Endothelial cell of umbilical vein (primary cell): ENCODE results near the gene ITPR2. TPM values are rescaled to one million over a fixed set of nuclear protein-coding genes. Genes with fewer than 3 reads are reported as not detected.

Experiments used
- BruUV-seq: library from RNA; stranded (reverse); fragments of 400-500 nt; replicated peaks from 2 replicates; lab custom pipeline; 2021; lab: Mats Ljungman, UMichigan
- CTCF ChIA-PET: fragments of 300-600, 350-600 bp; sonication (Branson Sonifier 250); formaldehyde crosslinking; loops from one replicate; lab custom pipeline; 2021; ENCODE audit warnings: antibody characterized with exemption, inconsistent platforms; lab: Charles Lee
- POLR2A ChIA-PET: fragments of 300-600, 350-600 bp; sonication (Branson Sonifier 250); formaldehyde crosslinking; loops from one replicate; lab custom pipeline; 2021; ENCODE audit warnings: antibody characterized with exemption, inconsistent platforms; lab: Charles Lee
- DNase-seq: peaks from one replicate; pipeline ENCODE4 v3.0.0-alpha.2; 2011; ENCODE audit warnings: low read depth, low spot score
- FAIRE-seq: peaks from 2 replicates; lab custom pipeline; 2011; peaks lifted over from hg19 to GRCh38; lab: Jason Lieb, UNC
- H2AFZ ChIP-seq: 2 replicates; pipeline ENCODE4 v1.6.0; 2012; ENCODE audit warnings: low read depth, low read length, control low read depth, inconsistent platforms
- H3K27ac ChIP-seq: 2 replicates; pipeline ENCODE4 v1.5.1; 2011; ENCODE audit warnings: low read depth, mild to moderate bottlenecking, control low read depth, low read length, moderate library complexity; ENCODE audit not compliant: insufficient read depth
- H3K27me3 ChIP-seq, 2 experiments: 2 replicates each; pipeline versions ENCODE4 v1.6.0 to v1.6.1; 2011; ENCODE audit warnings: low read length in 2 of 2, mixed read lengths in 1 of 2; ENCODE audit not compliant: control insufficient read depth in 2 of 2, insufficient read depth in 2 of 2
- H3K36me3 ChIP-seq, 2 experiments: 2 replicates in 1 of 2; 3 replicates in 1 of 2; pipeline ENCODE4 v1.5.1; 2011; ENCODE audit warnings: low read length in 2 of 2, mild to moderate bottlenecking in 1 of 2, moderate library complexity in 1 of 2; ENCODE audit not compliant: control insufficient read depth in 2 of 2, insufficient read depth in 2 of 2; ENCODE audit errors: extremely low read depth in 1 of 2
- H3K4me1 ChIP-seq: 3 replicates; pipeline ENCODE4 v1.5.1; 2011; ENCODE audit warnings: mild to moderate bottlenecking, low read length; ENCODE audit not compliant: control insufficient read depth, insufficient read depth; ENCODE audit errors: extremely low read depth
- H3K4me2 ChIP-seq: 2 replicates; pipeline ENCODE4 v1.6.1; 2011; ENCODE audit warnings: low read length, control low read depth, mixed read lengths; ENCODE audit not compliant: insufficient read depth
- H3K4me3 ChIP-seq, 3 experiments: fragments of 200-600 bp in 1 of 3; sonication (generic), shearing (Covaris generic) in 1 of 3; replicated peaks in 1 of 3; 2 replicates each; pipeline ENCODE4 v1.5.1; 2011 to 2016; ENCODE audit warnings: control low read depth in 3 of 3, low read length in 3 of 3, mild to moderate bottlenecking in 2 of 3, inconsistent platforms in 1 of 3, low read depth in 1 of 3, moderate library complexity in 1 of 3; ENCODE audit not compliant: insufficient read depth in 1 of 3
- H3K79me2 ChIP-seq: 2 replicates; pipeline ENCODE4 v1.6.0; 2012; ENCODE audit warnings: low read length, inconsistent platforms; ENCODE audit not compliant: control insufficient read depth, insufficient read depth
- H3K9ac ChIP-seq: replicated peaks from 2 replicates; pipeline ENCODE3; 2011; ENCODE audit warnings: low read length, control low read depth; ENCODE audit not compliant: insufficient read depth; ENCODE audit errors: extremely low read depth
- H3K9me1 ChIP-seq: replicated peaks from 3 replicates; pipeline ENCODE4 v1.6.0; 2011; ENCODE audit warnings: mild to moderate bottlenecking, low read length; ENCODE audit not compliant: control insufficient read depth, insufficient read depth; ENCODE audit errors: extremely low read depth
- H3K9me3 ChIP-seq: replicated peaks from 2 replicates; pipeline ENCODE4 v1.5.1; 2012; ENCODE audit warnings: low read length, inconsistent platforms; ENCODE audit not compliant: control insufficient read depth, insufficient read depth
- H4K20me1 ChIP-seq: replicated peaks from 2 replicates; pipeline ENCODE3; 2011; ENCODE audit warnings: mild to moderate bottlenecking, low read length; ENCODE audit not compliant: control insufficient read depth, insufficient read depth; ENCODE audit errors: extremely low read depth
- CTCF ChIP-seq, 2 donors: IDR thresholded peaks; 1 replicate in 1 of 2; 2 replicates in 1 of 2; pipeline ENCODE4 v1.5.1; 2011; ENCODE audit warnings: low read length in 2 of 2, mild to moderate bottlenecking in 2 of 2, moderate library complexity in 2 of 2, control low read depth in 1 of 2, inconsistent platforms in 1 of 2, low read depth in 1 of 2; ENCODE audit not compliant: insufficient read depth in 1 of 2; ENCODE audit errors: extremely low read depth in 1 of 2
- EZH2 ChIP-seq: IDR thresholded peaks from 2 replicates; pipeline ENCODE4 v1.6.1; 2012; ENCODE audit warnings: borderline replicate concordance, low read depth, mild to moderate bottlenecking, moderate library complexity, low read length, inconsistent platforms; ENCODE audit not compliant: severe bottlenecking
- FOS ChIP-seq: IDR thresholded peaks from 2 replicates; pipeline ENCODE4 v1.6.1; 2011; ENCODE audit warnings: mild to moderate bottlenecking, low read length, moderate library complexity, borderline replicate concordance; ENCODE audit not compliant: insufficient read depth
- GATA2 ChIP-seq: IDR thresholded peaks from 2 replicates; pipeline ENCODE4 v1.7.0; 2011; ENCODE audit warnings: low read depth, mild to moderate bottlenecking, moderate library complexity, mixed read lengths, low read length; ENCODE audit not compliant: insufficient read length, insufficient read depth
- JUN ChIP-seq: IDR thresholded peaks from 2 replicates; pipeline ENCODE4 v1.6.1; 2011; ENCODE audit warnings: borderline replicate concordance, low read depth; ENCODE audit not compliant: insufficient read length, insufficient read depth
- MAX ChIP-seq: IDR thresholded peaks from 2 replicates; pipeline ENCODE4 v1.6.1; 2011; ENCODE audit not compliant: insufficient read depth, insufficient read length
- MYC ChIP-seq: IDR thresholded peaks from one replicate; pipeline ENCODE4 v1.6.1; 2011; ENCODE audit warnings: mild to moderate bottlenecking, low read depth, low read length
- POLR2A ChIP-seq: IDR thresholded peaks from 2 replicates; pipeline ENCODE4 v1.6.1; 2012; ENCODE audit warnings: low read depth, mild to moderate bottlenecking, control low read depth, low read length
- POLR2AphosphoS5 ChIP-seq: IDR thresholded peaks from 2 replicates; pipeline ENCODE4 v1.6.1; 2012; ENCODE audit warnings: low read depth, mild to moderate bottlenecking, control low read depth, low read length, moderate library complexity; ENCODE audit not compliant: insufficient read depth
- dilution Hi-C: fragments of 300-500 bp; cut with MboI; formaldehyde crosslinking; loops from one replicate; pipeline ENCODE4 v1.15.0; 2019; ENCODE audit warnings: low sequenced_read_pairs; ENCODE audit not compliant: extremely low pct_ligation_motif_present
- intact Hi-C: fragments of 100-400 bp; cut with micrococcal nuclease; formaldehyde crosslinking; loops from one replicate; pipeline ENCODE4 v1.10.0; 2022
- polyA plus RNA-seq, 4 experiments: library from polyadenylated mRNA; depleted of rRNA in 3 of 4; stranded (reverse) in 3 of 4; unstranded in 1 of 4; fragments of >200 nt; gene quantifications; 2 replicates each; pipeline versions ENCODE4 v1.2.1 to v1.2.3, GENCODE V29; 2011 to 2012; ENCODE audit warnings: missing spikeins in 1 of 4
- total RNA-seq: library from RNA; stranded (reverse); gene quantifications from 2 replicates; pipeline ENCODE4 v1.2.3, GENCODE V29; 2021

Gene ITPR2
- total and polyA plus RNA-seq, 2 donors (not counting 3 experiments of a cell fraction or from before 2014, with no cell fraction given), result 16.2 to 86.8 TPM

- ChIA-PET CTCF (interaction anchor here (0.5 to 2.3 kb wide), 5 partner anchors 9 to 96 kb away, joined by 3 to 8 read pairs (median 3); no protein-coding TSS in a partner anchor), POLR2A (no interaction called here)
- Histone ChIP-seq H3K9me1 (no peaks in the 10 kb centered on the region), H3K36me3 (peaks cover 0 to 2% of the 10 kb centered on the region in 2 experiments), H3K4me2 (no peak overlapping the region), H4K20me1 (no peaks in the 10 kb centered on the region), H3K4me1 (peaks cover 8% of the 10 kb centered on the region), H3K27me3 (no peaks in the 10 kb centered on the region), H2AFZ (no peak overlapping the region), H3K4me3 (no peak overlapping the region), H3K27ac (no peak overlapping the region), H3K9ac (no peak overlapping the region), H3K9me3 (peaks cover 2% of the 10 kb centered on the region), H3K79me2 (no peaks in the 10 kb centered on the region)
- no peak for TF ChIP-seq CTCF (IDR thresholded peaks at IDR 0.05; ENCODE audit: extremely low read depth in 1 of 2, insufficient read depth in 1 of 2, low read depth in 1 of 2, low read length in 2 of 2)
- TF ChIP-seq MAX, result no peak
- no peak for TF ChIP-seq POLR2A
- no peak for TF ChIP-seq GATA2
- no peak for TF ChIP-seq POLR2AphosphoS5
- TF ChIP-seq EZH2, result no peak
- TF ChIP-seq JUN, result no peak
- no peak for TF ChIP-seq MYC
- no peak for TF ChIP-seq FOS
- dilution Hi-C loops (no loop called here), intact Hi-C loops (loop anchor here (10.0 kb wide), 1 partner anchor 399 kb away; the partner anchor contains the start of gene BHLHE41)
- BruUV-seq, result no TSS peak
- no peak for FAIRE-seq
- DNase-seq, result peak; percentile 43
Observed at GRCh38 chr12:26523708-26524150, 309.3 kb downstream of the ITPR2 start.
